Spleen (tissue), 7 donors: Measurements from ENCODE around the gene TBC1D16.

Experiments used
- CTCF ChIP-seq, 11 experiments: fragments of 200-600 bp in 7 of 11; fragments of 450-650 bp in 4 of 11; sonication (generic) in 4 of 11; IDR thresholded peaks in 8 of 11; conservative IDR thresholded peaks in 3 of 11; 1 replicate in 7 of 11; 2 replicates in 4 of 11; pipeline versions ENCODE4 v1.4.0 to v1.8.0; 2016 to 2021; ENCODE audit warnings: antibody characterized with exemption in 11 of 11, inconsistent platforms in 4 of 11, mild to moderate bottlenecking in 1 of 11
- POLR2A ChIP-seq, 3 donors: fragments of 450-650 bp; IDR thresholded peaks; one replicate each; pipeline ENCODE4 v1.5.1; 2017; ENCODE audit warnings: antibody characterized with exemption in 3 of 3, mild to moderate bottlenecking in 1 of 3
- POLR2AphosphoS5 ChIP-seq, 3 donors: sonication (generic); formaldehyde crosslinking; IDR thresholded peaks; one replicate each; pipeline ENCODE4 v1.5.1; 2017; ENCODE audit warnings: antibody characterized with exemption in 3 of 3
- donor health status: DM: no; HTN: no; CAD: no; lungs with moderate emphysema.
- donor health status: DM: no; HTN: no; CAD: no.
- donor health status: DM: no; HTN: no; CAD: no.

GRCh38 chr17:80028030-80028429 lies 7.6 kb downstream of the TBC1D16 start:
- no peak for TF ChIP-seq POLR2A (IDR thresholded peaks at IDR 0.05)
- TF ChIP-seq CTCF (IDR thresholded peaks at IDR 0.05 in 8 of 11, conservative IDR thresholded peaks at IDR 0.05 in 3 of 11): no peak
- TF ChIP-seq POLR2AphosphoS5 (IDR thresholded peaks at IDR 0.05): no peak
